HG02840 (cell line): ENCODE data around the gene MAGEA8.
"Not testable (repeated sequence)": the region's sequence is repeated elsewhere in the genome, so short reads cannot be mapped to it uniquely, and the experiment has no call there.

Experiments used
- ATAC-seq: cut with Tn5 transposase; IDR thresholded peaks from one replicate; pipeline ENCODE4 v1.9.1; 2021; ENCODE audit warnings: mild to moderate bottlenecking, moderate library complexity, moderate number of reproducible peaks; ENCODE audit not compliant: unreplicated experiment, low FRiP score

The MAGEA8 gene

DNA sequence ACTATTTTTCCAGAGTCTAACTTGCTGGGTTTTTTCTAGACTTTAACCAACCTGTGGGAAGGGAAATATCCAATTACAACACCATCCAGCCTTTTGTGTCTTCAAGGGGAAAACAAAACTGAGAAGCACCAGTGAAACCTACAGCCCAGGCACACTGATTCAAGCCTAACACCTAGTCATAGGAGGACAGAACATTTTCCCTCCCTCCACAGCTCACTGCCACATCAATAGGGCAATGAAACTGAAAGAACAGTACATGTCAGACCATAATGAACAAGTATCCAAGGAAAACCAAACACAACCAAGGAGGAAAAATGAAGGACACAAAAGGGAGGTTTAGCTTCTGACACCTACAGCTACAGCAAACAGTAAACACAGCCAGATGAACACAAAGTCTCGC is 17.6 kb downstream of the MAGEA8 start:
- no peak for ATAC-seq

DNA sequence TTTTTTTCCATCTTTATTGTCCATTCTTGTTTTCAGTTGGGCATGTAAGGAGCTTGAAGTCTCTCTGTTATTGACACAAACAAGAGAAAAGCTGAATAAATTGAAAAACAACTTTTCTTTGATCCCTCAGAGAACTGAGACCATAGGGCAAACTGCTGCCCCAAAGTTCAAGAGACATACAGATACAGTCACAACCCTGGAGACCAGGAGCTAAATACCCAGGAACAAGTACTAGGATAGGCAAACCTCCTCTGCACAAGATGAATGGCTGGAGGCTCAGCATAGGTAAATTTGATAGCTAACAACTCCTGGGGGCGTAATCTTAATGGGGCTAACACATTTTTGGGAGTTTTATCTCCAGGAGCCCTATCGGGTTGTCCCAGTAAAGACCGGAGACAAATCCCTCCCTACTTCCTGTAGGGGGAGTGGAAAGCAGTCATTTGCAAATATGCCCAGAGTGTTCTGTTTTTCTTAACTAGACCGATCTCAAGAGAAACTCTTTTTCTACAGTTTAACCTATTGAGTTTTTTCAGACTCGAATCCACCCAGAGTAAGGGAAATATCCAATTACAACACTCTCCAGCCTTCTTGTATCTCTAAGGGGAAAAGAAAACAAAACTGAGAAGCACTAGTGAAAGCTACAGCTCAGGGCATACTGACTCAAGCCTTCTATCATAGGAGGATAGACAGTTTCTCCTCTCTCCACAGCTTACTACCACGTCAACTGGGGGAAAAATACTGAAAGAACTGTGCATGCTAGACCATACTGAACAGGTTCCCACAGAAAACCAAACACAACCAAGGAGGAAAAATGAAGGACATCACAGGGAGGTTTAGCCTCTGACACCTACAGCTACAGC is 23.1 kb downstream of the MAGEA8 start:
- no peak for ATAC-seq

DNA sequence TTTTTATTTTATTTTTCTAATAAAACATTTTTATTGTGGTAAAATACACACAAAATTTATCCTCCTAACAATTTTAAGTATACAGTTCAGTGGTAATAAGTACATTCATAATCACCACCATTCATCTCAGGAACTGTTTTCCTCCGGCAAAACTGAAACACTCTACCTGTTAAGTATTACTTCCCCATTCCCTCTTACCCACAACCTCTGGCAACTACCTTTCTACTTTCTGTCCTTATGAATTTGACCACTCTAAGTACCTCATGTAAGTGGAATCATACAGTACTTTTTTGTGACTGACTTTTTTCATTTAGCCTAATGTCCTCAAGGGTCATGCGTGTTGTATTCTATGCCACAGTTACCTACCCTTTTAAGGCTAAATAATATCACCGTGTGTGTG is 27.3 kb downstream of the MAGEA8 start:
- ATAC-seq: no peak

DNA sequence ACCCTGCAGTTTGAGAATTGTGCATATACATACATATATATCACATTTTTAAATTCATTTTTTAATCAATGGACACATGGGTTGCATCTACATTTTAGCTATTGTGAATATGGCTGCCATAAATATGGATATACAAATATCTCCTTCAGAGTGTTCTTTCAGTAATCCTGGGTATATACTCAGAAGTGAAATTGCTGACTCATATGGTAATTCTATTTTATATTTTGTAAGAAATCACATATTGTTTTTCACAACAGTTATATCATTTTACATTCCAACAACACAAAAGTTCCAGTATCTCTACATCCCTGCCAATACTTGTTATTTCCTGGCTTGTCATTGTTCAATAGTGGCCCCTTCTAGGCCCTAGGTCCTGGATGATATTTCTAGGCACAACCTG is 27.7 kb downstream of the MAGEA8 start:
- no peak for ATAC-seq

DNA sequence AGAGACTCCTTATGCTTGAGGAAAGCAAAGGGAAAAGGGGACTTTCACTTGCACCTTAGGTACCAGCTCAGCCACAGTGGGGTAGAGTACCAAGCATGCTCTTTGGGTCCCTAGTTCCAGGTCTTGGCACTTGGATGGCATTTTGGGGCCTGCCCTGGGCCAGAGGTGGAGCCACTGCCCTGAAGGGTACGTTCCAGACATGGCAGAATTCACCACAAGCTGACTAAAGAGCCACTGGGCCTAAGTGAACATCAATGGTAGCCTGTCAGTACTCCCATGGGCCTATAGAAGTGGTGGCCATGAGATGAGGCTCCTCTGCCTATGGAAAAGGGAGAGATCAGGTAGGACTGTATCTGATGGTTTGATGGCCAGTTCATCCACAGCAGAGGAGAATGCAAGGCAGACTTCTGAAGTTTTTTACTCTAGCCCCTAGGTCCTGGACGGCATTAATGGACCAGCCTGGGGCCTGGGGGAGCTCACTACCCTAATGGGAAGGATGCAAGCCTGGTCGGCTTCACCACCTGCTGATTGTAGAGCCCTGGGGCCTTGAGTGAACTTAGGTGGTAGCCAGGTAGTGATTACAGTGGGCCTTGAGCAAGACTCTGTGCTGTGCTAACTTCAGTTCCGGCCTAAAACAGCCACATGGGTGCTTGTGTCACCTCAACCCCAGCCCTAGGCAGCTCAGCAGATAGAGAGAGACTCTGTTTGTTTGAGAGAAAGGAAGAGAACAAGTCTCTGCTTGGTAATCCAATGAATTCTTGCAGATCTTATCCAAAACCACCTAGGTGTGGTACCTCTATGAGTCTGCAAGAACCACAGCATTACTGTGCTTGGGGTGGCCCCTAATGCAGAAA is 28.6 kb downstream of the MAGEA8 start:
- no peak for ATAC-seq

DNA sequence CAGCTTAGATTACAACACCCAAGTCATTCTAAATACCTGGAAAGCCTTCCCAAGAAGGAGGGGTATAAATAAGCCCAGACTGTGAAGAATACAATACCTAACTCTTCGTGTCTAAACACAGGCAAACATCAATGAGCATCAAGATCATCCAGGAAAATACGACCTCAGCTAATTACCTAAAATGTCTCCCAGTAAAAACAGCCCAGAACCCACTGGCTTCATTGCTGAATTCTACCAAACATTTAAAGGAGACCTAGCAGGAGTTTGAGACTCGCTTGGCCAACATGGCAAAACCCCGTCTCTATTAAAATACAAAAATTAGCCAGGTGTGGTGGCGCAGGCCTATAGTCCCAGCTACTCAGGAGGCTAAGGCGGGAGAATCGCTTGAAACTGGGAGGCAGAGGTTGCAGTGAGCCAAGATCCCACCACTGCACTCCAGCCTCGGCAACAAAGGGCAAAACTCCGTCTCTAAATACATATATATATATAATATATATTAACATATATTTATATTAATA is 29.3 kb downstream of the MAGEA8 start:
- no peak for ATAC-seq

DNA sequence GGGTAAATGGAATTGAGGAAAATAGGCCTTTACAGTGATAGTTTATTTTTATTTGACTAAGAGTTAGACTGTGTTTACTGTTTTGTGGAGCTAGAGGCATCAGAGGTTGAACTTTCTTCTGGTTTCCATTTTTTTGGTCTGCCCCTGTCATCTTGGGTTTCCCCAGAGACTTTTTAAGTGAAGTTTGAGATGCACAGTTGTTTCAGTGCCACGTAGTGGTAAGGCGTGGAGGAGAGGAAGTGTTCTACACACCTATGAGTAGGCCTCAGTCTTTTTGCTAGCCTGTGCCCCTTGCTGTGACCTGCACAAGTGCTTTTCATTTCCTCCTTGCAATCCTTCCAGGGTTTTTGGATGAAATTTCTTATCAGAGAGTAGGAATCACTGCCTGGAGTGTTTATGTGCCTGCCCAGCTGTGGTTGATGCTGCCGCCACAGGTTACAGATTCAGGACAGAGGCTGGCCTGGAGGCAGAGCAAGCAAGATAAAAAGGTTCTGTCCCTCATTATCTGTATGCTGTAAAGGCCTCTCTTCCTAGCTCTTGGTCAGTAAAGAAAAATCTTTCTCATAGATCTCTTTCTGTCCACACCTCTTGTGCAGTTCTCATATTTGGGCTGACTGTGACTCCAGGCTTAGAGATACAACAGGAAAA is 35.9 kb downstream of the MAGEA8 start:
- ATAC-seq: no peak

DNA sequence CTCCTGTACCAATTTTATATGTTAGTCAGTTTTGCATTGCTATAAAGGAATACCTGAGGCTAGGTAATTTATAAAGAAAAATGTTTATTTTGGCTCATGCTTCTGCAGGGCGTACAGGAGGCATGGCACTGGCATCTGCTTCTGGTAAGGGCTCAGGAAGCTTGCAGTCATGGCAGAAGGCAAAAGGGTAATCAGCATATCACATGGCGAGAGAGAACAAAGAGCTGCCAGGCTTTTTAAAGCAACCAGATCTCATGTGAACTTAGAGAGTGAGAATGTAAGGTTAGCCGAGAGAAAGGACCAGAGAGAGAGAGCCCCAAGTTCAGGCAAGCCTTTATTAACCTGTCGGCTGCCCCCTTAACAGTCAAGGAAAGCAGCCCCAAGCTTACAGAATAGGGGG is 42.9 kb downstream of the MAGEA8 start:
- not testable (repeated sequence) for ATAC-seq

DNA sequence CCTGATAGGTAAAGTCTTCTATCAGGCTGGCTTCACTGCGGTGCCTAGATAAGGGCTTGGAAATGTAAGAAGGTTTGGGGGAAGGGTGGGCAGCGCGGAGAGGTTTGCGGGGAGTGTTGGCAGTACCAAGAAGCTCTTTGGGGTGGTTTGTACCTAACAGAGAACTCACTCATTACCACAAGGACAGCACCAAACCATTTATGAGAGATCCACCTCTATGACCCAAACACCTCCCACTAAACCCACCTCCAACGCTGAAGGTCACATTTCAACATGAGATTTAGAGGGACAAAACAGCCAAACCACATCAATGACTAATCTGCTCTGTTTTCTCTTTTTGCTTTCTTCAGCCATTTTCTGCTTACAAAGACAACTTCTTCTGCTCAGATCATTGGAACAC is 43.5 kb downstream of the MAGEA8 start:
- not testable (repeated sequence) for ATAC-seq

DNA sequence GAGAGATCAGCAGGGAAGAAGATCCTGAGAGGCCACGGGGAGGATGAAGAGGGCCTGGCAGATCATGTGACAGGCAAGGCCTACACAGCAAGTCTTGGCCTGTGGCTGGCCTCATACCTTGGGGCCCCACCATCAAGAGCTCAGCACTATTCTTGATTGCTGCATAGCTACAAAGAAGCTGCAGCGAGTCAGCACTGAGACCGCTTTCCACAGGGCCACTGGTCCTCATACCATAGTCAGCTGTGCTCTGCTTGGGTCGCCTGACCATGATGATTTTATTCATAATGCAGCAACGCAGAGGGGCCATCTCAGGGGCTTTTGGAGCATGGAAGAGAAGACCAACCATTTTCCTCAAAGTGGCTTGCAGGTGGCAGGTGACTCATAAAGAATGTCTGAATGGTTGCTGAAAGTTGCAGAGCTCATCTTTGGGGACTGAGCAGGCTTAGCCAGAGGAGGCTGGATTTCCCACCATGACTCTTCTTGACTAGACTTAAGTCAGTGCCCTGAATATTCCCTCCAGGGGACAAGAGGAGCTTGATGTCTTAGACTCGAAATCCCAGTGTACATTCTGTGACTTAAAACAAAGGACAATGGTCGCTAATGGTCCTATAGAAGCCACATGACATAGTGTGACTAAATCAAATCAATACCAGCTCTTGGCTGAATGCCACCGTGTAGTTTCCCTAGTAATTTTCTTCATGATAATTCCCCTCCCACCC is 46.4 kb downstream of the MAGEA8 start:
- not testable (repeated sequence) for ATAC-seq

DNA sequence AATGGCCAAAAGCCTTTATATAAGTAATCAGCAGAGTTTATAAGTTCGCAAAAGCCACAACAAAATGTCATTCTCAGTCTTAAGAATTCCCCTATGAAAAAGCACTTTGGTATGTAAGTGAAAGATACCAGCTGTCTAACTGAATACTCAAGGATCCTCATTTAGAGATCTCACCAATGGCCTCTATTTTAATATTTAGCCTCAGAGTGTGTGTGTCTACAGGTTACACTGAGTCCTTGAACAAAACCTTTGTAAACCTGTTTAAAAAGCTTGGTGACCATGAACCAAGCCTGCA is 46.9 kb downstream of the MAGEA8 start:
- ATAC-seq: not testable (repeated sequence)

DNA sequence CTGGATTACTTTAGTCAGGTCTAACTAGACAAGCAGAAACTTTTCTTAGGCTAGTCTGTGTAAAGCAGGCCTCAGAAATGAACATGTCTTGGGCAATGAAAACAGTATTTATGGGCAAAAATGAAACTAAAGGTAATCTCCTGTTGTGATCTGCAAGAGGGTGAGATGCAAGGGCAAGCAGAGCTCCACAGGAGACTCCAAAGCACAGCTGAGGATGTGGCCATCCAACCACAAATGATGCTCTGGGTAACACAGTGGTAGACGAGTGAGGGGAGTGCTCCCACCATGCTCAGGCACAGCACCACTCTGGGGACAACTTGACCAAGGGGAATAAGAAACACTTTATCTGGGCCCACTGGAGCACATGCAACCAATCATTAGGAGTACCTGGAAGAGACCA is 47.7 kb downstream of the MAGEA8 start:
- ATAC-seq: not testable (repeated sequence)

DNA sequence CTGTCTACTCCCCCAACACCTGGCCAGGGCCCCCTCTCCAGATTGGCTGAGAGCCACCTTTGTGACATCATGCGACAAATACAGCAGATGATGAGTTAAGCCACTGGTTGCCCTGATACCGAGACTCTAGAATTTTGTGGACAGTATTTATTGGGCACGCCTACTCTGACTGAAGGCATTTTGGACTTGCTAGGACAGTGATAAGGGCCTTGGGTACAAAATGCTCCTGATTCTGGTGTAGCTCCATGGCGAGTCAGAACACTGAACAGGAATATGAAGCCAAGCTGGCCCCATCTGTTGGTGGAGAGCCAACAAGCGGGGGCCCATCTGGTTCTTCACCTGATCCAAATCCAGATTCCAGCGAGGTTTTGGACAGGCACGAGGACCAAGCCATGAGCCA is 48.4 kb downstream of the MAGEA8 start, which contains the start of gene HSFX4:
TSS of gene HSFX4 (plus strand) at position 174 of the 400 bp plus-strand sequence. CDS start at position 246, 72 bp downstream.
- ATAC-seq: not testable (repeated sequence)

DNA sequence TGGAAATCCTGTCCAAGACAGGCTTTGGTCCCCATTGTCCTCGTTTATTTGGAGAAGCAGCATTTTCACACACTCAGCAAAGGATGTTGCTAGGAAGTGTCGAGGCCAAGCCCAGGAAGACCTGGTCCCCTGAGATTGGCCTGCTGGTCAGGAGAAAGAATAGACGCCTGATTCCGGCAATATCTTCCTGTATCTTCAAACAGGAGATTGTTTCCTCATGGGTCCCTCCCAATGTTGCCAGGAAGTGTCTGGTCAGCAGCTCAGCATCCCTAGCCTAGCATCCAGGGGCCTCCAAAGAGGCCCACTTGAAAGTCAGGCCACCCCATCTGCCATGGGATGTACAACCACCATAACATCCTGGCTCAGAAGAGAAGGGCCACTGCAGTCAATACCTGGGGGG is 50.4 kb downstream of the MAGEA8 start:
- not testable (repeated sequence) for ATAC-seq

DNA sequence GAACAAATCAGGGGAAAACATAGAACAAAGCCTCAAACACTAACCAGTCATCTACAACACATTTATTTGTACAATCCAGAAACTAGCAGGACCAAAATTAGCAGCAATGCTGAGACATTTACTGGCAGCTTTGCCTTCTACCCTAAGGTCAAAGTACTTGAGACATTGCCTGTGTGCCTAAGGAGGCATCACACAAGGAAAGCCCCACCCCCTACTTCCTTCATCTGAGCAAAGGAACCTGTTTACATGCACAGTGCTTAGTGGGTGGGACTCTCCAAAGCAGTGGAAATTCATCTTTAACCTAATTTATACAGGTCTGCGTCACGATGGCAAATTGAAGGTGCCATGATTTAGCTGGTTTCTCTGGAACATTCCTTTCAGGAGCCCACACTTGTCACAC is 51.2 kb downstream of the MAGEA8 start:
- not testable (repeated sequence) for ATAC-seq

DNA sequence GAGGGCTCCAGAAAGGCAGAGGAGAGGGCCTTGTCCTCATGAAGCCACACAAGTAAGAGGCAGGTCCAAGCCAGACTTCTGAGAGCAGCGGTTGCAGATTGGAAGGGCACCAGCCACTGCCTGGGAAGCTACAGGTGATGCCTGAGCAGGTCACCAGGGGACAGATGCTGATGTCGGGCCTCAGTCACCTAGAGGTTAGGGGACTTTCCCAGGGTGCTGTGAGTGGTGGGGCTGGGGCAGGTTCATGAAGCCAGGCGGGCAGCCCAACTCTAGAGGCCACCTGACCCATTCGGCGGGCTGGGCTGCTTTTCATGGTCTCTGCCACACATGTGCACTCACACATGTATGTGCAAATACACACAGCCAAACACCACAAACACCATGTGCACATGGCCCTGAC is 52.0 kb downstream of the MAGEA8 start:
- not testable (repeated sequence) for ATAC-seq

DNA sequence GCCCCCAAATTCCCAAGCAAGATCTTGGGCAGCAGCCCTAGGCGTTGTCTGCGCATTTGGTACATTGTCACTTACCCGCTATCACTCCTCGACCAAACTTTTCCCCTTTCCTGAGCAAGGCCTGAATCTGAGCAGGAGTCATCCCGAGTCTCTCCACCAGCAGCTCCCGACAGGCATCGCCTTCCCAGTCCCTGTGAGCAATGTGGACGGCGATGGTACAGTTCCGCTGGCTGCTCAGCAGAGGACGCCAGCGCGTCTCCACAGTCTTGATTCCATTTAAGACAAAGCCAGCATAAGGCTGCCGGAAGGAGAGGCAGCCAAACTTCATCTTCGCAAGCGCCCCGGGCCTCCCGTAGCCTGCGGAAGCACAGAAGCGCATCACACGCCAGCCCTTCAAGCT is 52.6 kb downstream of the MAGEA8 start:
- not testable (repeated sequence) for ATAC-seq
